Esophagus squamous epithelium (tissue), 5 donors: ENCODE data around the gene BLOC1S3. TPM values are rescaled to one million over a fixed set of nuclear protein-coding genes. Genes with fewer than 3 reads are reported as not detected.

Experiments used
- DNase-seq: peaks from one replicate; lab custom pipeline; 2025; lab: John Stamatoyannopoulos, UW
- H3K27ac ChIP-seq, 4 donors: fragments of 200-600 bp; sonication (generic); one replicate each; pipeline ENCODE4 v1.5.1; 2016 to 2019; ENCODE audit warnings: mild to moderate bottlenecking in 1 of 4
- H3K27me3 ChIP-seq, 4 donors: fragments of 200-600 bp; sonication (generic); 1 replicate in 3 of 4; 2 replicates in 1 of 4; pipeline versions ENCODE4 v1.5.1 to v1.6.0; 2017 to 2021; ENCODE audit warnings: antibody characterized with exemption in 1 of 4
- H3K36me3 ChIP-seq, 3 donors: fragments of 200-600 bp; sonication (generic); one replicate each; pipeline ENCODE4 v1.5.1; 2016 to 2019
- H3K4me1 ChIP-seq, 3 donors: fragments of 200-600 bp; sonication (generic); one replicate each; pipeline ENCODE4 v1.5.1; 2017 to 2019
- H3K4me3 ChIP-seq, 4 donors: fragments of 200-600 bp; sonication (generic); 1 replicate in 3 of 4; 2 replicates in 1 of 4; pipeline ENCODE4 v1.5.1; 2016 to 2019; ENCODE audit warnings: mild to moderate bottlenecking in 2 of 4, moderate library complexity in 1 of 4
- H3K9me3 ChIP-seq, 3 donors: fragments of 200-600 bp; sonication (generic); one replicate each; pipeline ENCODE4 v1.5.1; 2016 to 2019
- POLR2A ChIP-seq, 4 donors: fragments of 450-650 bp; IDR thresholded peaks; one replicate each; pipeline ENCODE4 v1.6.1; 2017; ENCODE audit warnings: antibody characterized with exemption in 4 of 4, mild to moderate bottlenecking in 4 of 4, moderate library complexity in 3 of 4
- WGBS, 2 donors: methylation state at CpG; one replicate each; pipeline ENCODE4 v1.1.5; 2018; 5-methylcytosine and 5-hydroxymethylcytosine counted together
- intact Hi-C: fragments of 100-400 bp; cut with DNase I; formaldehyde crosslinking; loops from one replicate; pipeline ENCODE4 v1.15.0; 2022
- total RNA-seq, 4 donors: library from RNA; depleted of rRNA; stranded (reverse); fragments of >200 nt; gene quantifications; one replicate each; pipeline ENCODE4 v1.1.0, GENCODE V29; 2016
- TF ChIP-seq, protein P1 (sequence below), 6 experiments: fragments of 450-650 bp in 4 of 6; fragments of 200-600 bp in 2 of 6; sonication (generic) in 2 of 6; IDR thresholded peaks; one replicate each; pipeline ENCODE4 v1.5.1; 2016 to 2019; ENCODE audit warnings: antibody characterized with exemption in 6 of 6, mild to moderate bottlenecking in 4 of 6, moderate library complexity in 4 of 6
- donor health status: DM: yes; HTN: yes; CAD: no.

The BLOC1S3 gene
- 10 to 100 TPM in 2 of 4 donors, 1 to 10 TPM in 2; 7.9 to 18.4 (median 10.4) TPM for total RNA-seq

- Histone ChIP-seq H3K4me3 (peak within 1 kb of the TSS; percentile 70 to 94 (median 86)), H3K27ac (peak within 1 kb of the TSS; percentile 95 to 99 (median 98)), H3K4me1 (peaks cover 26 to 66% (median 28%) of the 10 kb centered on the region in 3 donors), H3K27me3 (no peaks in the 10 kb centered on the region), H3K9me3 (no peaks in the 10 kb centered on the region), H3K36me3 (peaks cover 0 to 17% (median 3%) of the 10 kb centered on the region in 3 donors)
- intact Hi-C loops = no loop called here
- TF ChIP-seq, protein P1, sequence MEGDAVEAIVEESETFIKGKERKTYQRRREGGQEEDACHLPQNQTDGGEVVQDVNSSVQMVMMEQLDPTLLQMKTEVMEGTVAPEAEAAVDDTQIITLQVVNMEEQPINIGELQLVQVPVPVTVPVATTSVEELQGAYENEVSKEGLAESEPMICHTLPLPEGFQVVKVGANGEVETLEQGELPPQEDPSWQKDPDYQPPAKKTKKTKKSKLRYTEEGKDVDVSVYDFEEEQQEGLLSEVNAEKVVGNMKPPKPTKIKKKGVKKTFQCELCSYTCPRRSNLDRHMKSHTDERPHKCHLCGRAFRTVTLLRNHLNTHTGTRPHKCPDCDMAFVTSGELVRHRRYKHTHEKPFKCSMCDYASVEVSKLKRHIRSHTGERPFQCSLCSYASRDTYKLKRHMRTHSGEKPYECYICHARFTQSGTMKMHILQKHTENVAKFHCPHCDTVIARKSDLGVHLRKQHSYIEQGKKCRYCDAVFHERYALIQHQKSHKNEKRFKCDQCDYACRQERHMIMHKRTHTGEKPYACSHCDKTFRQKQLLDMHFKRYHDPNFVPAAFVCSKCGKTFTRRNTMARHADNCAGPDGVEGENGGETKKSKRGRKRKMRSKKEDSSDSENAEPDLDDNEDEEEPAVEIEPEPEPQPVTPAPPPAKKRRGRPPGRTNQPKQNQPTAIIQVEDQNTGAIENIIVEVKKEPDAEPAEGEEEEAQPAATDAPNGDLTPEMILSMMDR (IDR thresholded peaks at IDR 0.05) = peak; percentile 19 to 72 (median 44)
- peak in 2 of 4 donors; percentile 87 to 91 for TF ChIP-seq POLR2A (IDR thresholded peaks at IDR 0.05)
- peak; percentile 100 for DNase-seq
- WGBS, 2 donors = 0% methylated on average over 25 to 34 of the region's 51 CpGs
Observed at GRCh38 chr19:45178262-45179071, at the start of gene BLOC1S3. Gene BLOC1S3 (plus strand): TSS chr19:45178784. CDS start chr19:45179297, 513 bp downstream.

GRCh38 chr19:45128806-45129205, 49.8 kb upstream of the BLOC1S3 start:
- H3K27me3 ChIP-seq = no peaks in the 10 kb centered on the region
- no peak overlapping the region for H3K4me3 ChIP-seq
- peaks cover 4 to 25% (median 6%) of the 10 kb centered on the region in 3 donors for H3K4me1 ChIP-seq
- H3K9me3 ChIP-seq = no peaks in the 10 kb centered on the region
- no peak for DNase-seq
- intact Hi-C loops = no loop called here
- H3K27ac ChIP-seq = no peak overlapping the region
- TF ChIP-seq, protein P1 (IDR thresholded peaks at IDR 0.05) = no peak
- no peak for TF ChIP-seq POLR2A (IDR thresholded peaks at IDR 0.05)
- WGBS, 2 donors = 85 to 97% methylated on average over 4 to 5 of the region's 5 CpGs
- peaks cover 0 to 13% (median 0%) of the 10 kb centered on the region in 3 donors for H3K36me3 ChIP-seq

GRCh38 chr19:45130236-45130635, 48.3 kb upstream of the BLOC1S3 start:
- Histone ChIP-seq H3K9me3 (no peaks in the 10 kb centered on the region), H3K4me1 (peaks cover 0 to 11% (median 0%) of the 10 kb centered on the region in 3 donors), H3K36me3 (peaks cover 0 to 20% (median 0%) of the 10 kb centered on the region in 3 donors), H3K27me3 (no peaks in the 10 kb centered on the region), H3K4me3 (no peak overlapping the region), H3K27ac (no peak overlapping the region)
- DNase-seq = no peak
- intact Hi-C loops = no loop called here
- TF ChIP-seq, protein P1 (IDR thresholded peaks at IDR 0.05) = no peak
- no peak for TF ChIP-seq POLR2A (IDR thresholded peaks at IDR 0.05)
- WGBS, 2 donors = 79 to 97% methylated on average over 4 to 6 of the region's 13 CpGs

DNA sequence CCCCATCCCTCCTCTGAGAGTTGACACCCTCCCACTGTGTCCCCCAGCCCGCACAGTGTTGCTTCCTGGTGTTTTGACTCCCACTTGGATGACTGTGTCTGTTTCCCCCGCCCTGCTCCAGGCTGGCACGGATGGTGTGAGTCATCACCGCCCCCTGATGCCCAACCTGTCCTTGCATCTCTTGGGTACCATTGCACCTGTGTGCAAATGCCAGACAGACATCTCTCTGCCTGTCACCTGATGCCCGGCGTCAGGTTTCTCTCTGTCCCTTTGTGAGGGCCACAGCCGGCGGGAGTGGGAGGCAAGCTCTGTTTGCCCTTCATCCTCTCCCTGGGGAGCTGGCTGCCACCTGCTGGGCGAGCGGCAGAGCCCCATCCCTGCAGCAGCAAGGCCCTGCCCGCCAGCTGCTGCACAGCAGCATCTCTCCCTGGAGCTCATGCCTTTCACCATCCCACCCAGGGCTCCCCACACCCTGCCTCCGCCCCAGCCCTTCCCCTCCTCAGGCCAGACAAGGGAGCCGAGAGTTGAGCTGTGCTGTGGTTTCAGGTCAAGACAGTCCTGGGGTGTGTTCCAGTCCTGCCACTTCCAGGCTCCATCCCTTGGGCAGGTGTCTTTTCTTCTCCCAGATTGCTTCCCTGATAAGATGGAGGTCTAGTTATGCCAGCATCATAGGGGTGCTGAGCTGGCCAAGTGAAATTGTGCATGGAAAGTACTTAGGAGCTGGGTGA, 47.5 kb upstream of the BLOC1S3 start:
- Histone ChIP-seq H3K36me3 (peaks cover 0 to 22% (median 0%) of the 10 kb centered on the region in 3 donors), H3K9me3 (no peaks in the 10 kb centered on the region), H3K27me3 (no peaks in the 10 kb centered on the region), H3K4me3 (no peak overlapping the region), H3K4me1 (peaks cover 0 to 3% (median 0%) of the 10 kb centered on the region in 3 donors), H3K27ac (no peak overlapping the region)
- no peak for DNase-seq
- no peak for TF ChIP-seq POLR2A (IDR thresholded peaks at IDR 0.05)
- TF ChIP-seq, protein P1 (IDR thresholded peaks at IDR 0.05) = peak in 3 of 6 experiments; percentile 8 to 48 (median 9)
- intact Hi-C loops = no loop called here
- 16% methylated on average over 9 of the region's 13 CpGs; no CpG with 5 or more reads in 1 of the 2 donors for WGBS, 2 donors
